GM21737 (cell line): Measurements from ENCODE around the gene AASDHPPT.

ENCODE experiments used
- ATAC-seq: cut with Tn5 transposase; IDR thresholded peaks from one replicate; pipeline ENCODE4 v1.9.1; 2021; ENCODE audit warnings: mild to moderate bottlenecking, moderate library complexity; ENCODE audit not compliant: unreplicated experiment

The AASDHPPT gene

DNA sequence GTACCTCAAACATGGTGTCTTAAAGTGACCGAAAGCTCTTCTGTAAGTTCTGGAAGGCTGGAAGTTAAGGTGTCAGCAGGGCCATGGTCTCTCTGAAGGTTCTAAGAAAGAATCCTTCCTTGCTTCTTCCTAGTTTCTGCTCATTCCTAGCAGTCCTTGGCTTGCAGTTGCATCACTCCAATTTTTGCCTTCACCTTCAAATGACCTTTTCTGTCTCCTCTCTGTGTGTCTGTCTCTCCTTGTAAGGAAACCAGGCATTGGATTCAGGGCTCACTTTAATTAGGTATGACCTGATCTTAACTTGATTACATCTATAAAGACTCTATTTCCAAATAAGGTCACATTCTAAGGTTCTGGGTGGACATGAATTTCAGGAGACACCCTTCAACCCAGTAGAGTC lies 8.7 kb downstream of the AASDHPPT start:
- no peak for ATAC-seq

- no peak for ATAC-seq
Measured at GRCh38 chr11:106086850-106087249, 9.4 kb downstream of the AASDHPPT start.

GRCh38 chr11:106087815-106088435 lies 10.5 kb downstream of the AASDHPPT start:
- ATAC-seq: no peak

DNA sequence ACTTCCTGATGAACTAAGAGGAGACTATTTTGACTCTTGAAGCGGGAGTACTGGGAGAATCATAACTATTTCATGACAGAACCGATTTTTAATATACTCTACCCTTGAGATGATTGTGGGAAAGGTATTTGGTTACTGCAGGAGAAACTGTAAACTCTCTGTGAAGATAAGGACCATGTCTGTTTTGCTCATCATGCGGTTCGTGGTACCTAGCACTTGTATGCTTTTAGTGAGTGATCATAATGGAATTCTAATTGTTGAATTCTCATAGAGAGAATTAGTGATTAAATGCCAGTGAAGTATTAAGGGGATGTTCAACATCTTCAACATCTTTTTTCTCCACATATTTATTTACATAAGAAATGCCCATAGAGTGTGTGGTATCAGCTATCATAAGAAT lies 11.4 kb downstream of the AASDHPPT start:
- no peak for ATAC-seq

DNA sequence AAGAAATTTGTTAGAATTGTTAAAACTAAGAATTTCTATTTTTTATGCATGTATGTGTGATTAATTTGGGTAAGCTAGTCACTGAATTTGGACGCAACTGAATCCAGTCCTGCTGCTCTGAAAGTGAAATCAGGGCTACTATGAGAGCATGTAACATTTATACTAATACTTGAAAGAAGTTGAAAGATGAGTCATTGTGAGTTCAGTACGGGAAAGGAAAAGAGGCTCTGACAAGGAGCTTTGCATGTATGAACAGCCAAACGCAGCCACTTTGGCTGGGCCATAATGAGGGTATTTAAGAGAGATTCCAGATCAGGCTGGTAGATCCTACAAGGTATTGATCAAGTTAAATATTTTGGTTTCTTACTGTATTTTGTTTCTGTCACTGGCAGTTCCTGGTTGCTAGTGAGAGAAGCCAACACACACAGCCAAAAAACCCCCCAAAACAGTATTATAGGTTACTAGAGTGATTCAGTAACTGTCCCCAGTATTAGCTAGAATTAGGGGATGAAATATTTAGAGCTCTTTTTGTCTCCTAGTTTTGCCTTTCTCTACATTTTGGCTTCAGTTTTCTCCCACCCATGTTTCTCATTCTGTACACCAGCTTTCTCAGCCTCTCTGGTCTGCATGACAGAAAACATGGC lies 14.1 kb downstream of the AASDHPPT start:
- peak; percentile 97 for ATAC-seq

GRCh38 chr11:106092446-106092845 lies 15.0 kb downstream of the AASDHPPT start:
- no peak for ATAC-seq

GRCh38 chr11:106098893-106099553 lies 21.6 kb downstream of the AASDHPPT start:
- no peak for ATAC-seq

DNA sequence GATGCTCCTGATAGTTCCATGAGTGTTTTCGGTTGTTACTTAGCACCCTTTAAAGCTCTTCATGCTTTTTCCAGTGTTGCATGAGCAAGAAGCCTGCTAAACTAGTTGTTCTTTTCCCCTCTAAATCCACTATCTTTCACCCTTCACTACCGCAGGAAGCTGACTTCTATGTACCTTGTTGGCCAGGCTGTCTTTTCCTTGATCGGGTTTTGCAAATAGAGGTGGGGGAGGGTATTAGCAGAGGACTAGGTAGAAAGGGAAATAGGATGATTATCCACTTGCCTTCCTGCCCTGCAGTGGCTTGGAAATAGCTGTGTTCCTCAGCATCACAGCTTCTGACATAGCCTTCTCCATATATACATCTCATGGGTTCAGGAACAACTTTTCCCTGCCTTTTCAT lies 23.9 kb downstream of the AASDHPPT start:
- no peak for ATAC-seq

DNA sequence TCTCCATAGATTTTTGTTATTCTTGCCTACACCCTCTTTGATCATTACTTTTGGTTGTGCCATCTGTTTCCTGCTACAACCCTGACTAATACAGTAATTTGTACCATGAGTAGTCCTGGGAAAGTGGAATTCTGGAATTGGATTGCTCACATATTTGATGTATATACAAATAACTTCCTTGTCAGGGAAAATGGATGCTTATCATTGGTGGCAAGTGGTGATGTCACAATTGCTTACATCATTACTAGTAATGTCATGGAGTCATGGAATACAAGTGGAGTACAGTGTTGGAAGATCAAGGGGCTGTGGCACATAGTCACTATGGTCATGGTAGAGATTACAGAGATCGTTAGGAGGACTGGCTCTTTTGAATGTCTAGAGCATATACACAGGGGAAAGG lies 24.4 kb downstream of the AASDHPPT start:
- no peak for ATAC-seq

GRCh38 chr11:106105986-106106385 lies 28.5 kb downstream of the AASDHPPT start:
- ATAC-seq: no peak

DNA sequence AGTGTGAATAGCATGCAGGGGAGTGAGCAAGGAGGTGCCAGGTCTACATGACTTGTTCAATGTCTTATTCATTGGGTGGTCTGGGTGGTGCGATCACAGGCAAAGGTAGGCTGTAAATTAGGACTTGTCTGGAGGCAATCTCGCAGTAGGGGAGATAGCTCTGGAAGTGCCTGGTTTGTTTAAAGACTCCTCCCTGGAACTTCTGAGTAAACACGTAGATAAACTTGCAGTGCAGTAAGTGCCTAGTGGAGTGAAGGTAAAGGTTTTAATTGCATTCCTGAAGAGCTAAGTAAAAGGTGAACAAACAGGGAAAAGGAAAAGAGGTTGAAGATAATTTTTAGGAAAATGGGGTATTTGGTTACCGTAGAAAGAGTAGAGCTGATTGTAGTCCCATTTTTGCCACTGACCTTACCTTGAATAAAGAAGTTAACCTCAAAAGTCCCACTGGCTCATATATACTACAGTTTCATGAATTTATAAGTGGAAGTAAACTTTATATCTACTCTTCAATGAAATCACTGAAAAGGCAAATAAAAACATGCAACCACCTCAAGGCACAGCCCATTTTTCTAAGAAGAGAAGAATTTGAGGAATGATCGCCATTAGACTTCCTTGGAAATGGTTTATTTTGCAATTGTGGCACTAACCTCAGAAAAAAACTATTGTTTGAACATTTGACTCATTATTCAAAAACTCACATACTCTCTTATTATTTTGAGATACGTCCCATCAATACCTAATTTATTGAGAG lies 44.3 kb downstream of the AASDHPPT start:
- no peak for ATAC-seq

DNA sequence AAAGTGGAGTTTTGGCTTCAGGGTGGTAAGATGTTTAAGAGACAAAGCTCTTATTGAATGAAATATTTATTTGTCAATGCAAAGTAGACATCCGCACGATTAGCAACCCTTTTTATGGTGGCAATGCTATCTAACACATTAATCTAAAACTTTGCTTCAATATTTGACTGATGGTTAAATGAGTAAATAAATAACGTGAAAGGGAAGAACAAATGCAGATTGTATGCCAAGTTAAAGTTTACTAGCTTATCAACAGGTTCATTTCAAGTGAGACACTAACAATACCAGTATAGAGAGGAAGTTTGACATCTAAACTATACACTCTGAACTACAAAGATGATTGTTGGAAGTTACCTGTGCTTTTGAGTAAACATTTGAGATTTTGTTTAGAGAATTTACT lies 50.1 kb downstream of the AASDHPPT start:
- ATAC-seq: no peak

DNA sequence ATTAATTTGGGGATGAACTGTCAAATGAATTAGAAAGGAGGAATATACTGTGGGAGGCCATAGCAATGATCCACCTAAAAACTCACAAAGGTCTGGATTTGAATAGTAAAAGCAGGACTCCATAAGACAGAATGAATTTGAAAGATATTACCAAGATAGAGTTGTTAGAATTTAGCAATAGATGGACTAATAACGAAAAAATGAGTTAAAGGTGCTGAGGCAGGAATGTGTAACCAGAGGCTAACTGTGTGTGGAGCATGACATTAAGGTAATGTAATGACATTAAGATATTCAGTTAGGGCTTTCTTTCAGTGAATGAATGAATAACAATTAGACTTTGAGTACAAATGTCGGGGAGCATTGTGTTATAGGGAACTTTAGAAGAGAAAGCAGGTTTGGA lies 51.3 kb downstream of the AASDHPPT start:
- ATAC-seq: no peak

- ATAC-seq: no peak
Measured at GRCh38 chr11:106131998-106132397, 54.5 kb downstream of the AASDHPPT start.

- no peak for ATAC-seq
Measured at GRCh38 chr11:106132582-106133354, 55.3 kb downstream of the AASDHPPT start.

GRCh38 chr11:106133529-106133928 lies 56.1 kb downstream of the AASDHPPT start:
- no peak for ATAC-seq

GRCh38 chr11:106137061-106137460 lies 59.6 kb downstream of the AASDHPPT start:
- ATAC-seq: no peak

DNA sequence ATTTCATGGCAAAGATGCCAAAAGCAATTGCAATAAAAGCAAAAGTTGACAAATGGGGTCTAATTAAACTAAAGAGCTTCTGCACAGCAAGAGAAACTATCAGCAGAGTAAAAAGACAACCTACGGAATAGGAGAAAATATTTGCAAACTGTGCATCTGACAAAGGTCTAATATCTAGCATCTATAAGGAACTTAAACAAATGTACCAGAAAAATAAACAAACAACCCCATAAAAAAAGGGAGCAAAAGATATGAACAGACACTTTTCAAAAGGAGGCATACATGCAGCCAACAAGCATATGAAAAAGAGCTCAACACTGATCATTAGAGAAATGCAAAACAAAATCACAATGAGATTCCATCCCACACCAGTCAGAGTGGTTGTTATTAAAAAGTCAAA lies 60.3 kb downstream of the AASDHPPT start:
- ATAC-seq: no peak
